H9 (cell line): ENCODE results near the gene PARP8. TPM values are rescaled to one million over a fixed set of nuclear protein-coding genes. Genes with fewer than 3 reads are reported as not detected.
A peak's percentile ranks its signal among the peaks of the same experiment; 100 is the strongest.

Experiments used
- DNase-seq: peaks from one replicate; pipeline ENCODE4 v3.0.0-alpha.2; 2017
- H2AFZ ChIP-seq: one replicate; pipeline ENCODE4 v1.6.1; 2013; ENCODE audit warnings: mild to moderate bottlenecking, low read length, control low read depth, moderate library complexity
- H2AK5ac ChIP-seq: 2 replicates; pipeline ENCODE4 v1.6.1; 2013; ENCODE audit warnings: low read length, control low read depth, mixed read lengths; ENCODE audit not compliant: insufficient read length
- H2BK120ac ChIP-seq: one replicate; pipeline ENCODE4 v1.6.1; 2013; ENCODE audit warnings: low read depth, mild to moderate bottlenecking, low read length, control low read depth, inconsistent platforms; ENCODE audit not compliant: poor library complexity, severe bottlenecking
- H2BK12ac ChIP-seq: 2 replicates; pipeline ENCODE4 v1.6.1; 2013; ENCODE audit warnings: low read length, control low read depth, mixed read lengths, low read depth; ENCODE audit not compliant: insufficient read length
- H2BK15ac ChIP-seq: 2 replicates; pipeline ENCODE4 v1.6.1; 2013; ENCODE audit warnings: low read depth, low read length, control low read depth
- H2BK20ac ChIP-seq: one replicate; pipeline ENCODE4 v1.6.1; 2013; ENCODE audit warnings: low read depth, mild to moderate bottlenecking, low read length, control low read depth, inconsistent platforms; ENCODE audit not compliant: poor library complexity, severe bottlenecking
- H2BK5ac ChIP-seq: 2 replicates; pipeline ENCODE4 v1.6.1; 2013; ENCODE audit warnings: low read length, control low read depth, mixed read lengths; ENCODE audit not compliant: insufficient read length
- H3K14ac ChIP-seq: 2 replicates; pipeline ENCODE4 v1.6.1; 2013; ENCODE audit warnings: low read length, control low read depth; ENCODE audit not compliant: insufficient read depth
- H3K18ac ChIP-seq: 2 replicates; pipeline ENCODE4 v1.6.1; 2013; ENCODE audit warnings: low read depth, mild to moderate bottlenecking, mixed read lengths, low read length, control low read depth; ENCODE audit not compliant: insufficient read length
- H3K23ac ChIP-seq: 2 replicates; pipeline ENCODE4 v1.6.1; 2013; ENCODE audit warnings: low read length, control low read depth, mixed read lengths, low read depth; ENCODE audit not compliant: insufficient read length
- H3K23me2 ChIP-seq: 2 replicates; pipeline ENCODE4 v1.6.1; 2013; ENCODE audit warnings: low read depth, mild to moderate bottlenecking, mixed read lengths, low read length, control low read depth; ENCODE audit not compliant: insufficient read length, poor library complexity, severe bottlenecking
- H3K27ac ChIP-seq: 2 replicates; pipeline ENCODE4 v1.5.1; 2013; ENCODE audit warnings: low read length, control low read depth, mixed read lengths, low read depth; ENCODE audit not compliant: insufficient read length
- H3K27me3 ChIP-seq: 2 replicates; pipeline ENCODE4 v1.6.1; 2013; ENCODE audit warnings: low read length, control low read depth, inconsistent platforms; ENCODE audit not compliant: insufficient read depth
- H3K4ac ChIP-seq: 2 replicates; pipeline ENCODE4 v1.6.1; 2013; ENCODE audit warnings: low read depth, mild to moderate bottlenecking, control low read depth, inconsistent platforms, low read length, moderate library complexity
- H3K4me1 ChIP-seq: 2 replicates; pipeline ENCODE4 v1.6.1; 2013; ENCODE audit warnings: low read length, control low read depth, inconsistent platforms; ENCODE audit not compliant: insufficient read depth
- H3K4me2 ChIP-seq: 2 replicates; pipeline ENCODE4 v1.6.1; 2013; ENCODE audit warnings: low read length, control low read depth, mixed read lengths; ENCODE audit not compliant: insufficient read length, insufficient read depth
- H3K56ac ChIP-seq: 2 replicates; pipeline ENCODE4 v1.6.1; 2013; ENCODE audit warnings: low read depth, mild to moderate bottlenecking, mixed read lengths, low read length, control low read depth; ENCODE audit not compliant: insufficient read length
- H3K79me1 ChIP-seq: 2 replicates; pipeline ENCODE4 v1.6.1; 2013; ENCODE audit warnings: low read depth, mild to moderate bottlenecking, moderate library complexity, low read length, control low read depth, inconsistent platforms; ENCODE audit not compliant: insufficient read depth, poor library complexity, severe bottlenecking
- H3K79me2 ChIP-seq: 2 replicates; pipeline ENCODE4 v1.6.1; 2013; ENCODE audit warnings: low read length, control low read depth, inconsistent platforms; ENCODE audit not compliant: insufficient read depth
- H3K9ac ChIP-seq: 2 replicates; pipeline ENCODE4 v1.6.1; 2013; ENCODE audit warnings: low read length, control low read depth, mixed read lengths; ENCODE audit not compliant: insufficient read length; ENCODE audit errors: extremely low read depth
- H3K9me3 ChIP-seq: one replicate; pipeline ENCODE4 v1.6.1; 2013; ENCODE audit warnings: low read depth, low read length, inconsistent platforms; ENCODE audit not compliant: control insufficient read depth
- H3T11ph ChIP-seq: one replicate; pipeline ENCODE4 v1.6.1; 2013; ENCODE audit warnings: mild to moderate bottlenecking, low read length, control low read depth, inconsistent platforms
- H4K20me1 ChIP-seq: one replicate; pipeline ENCODE4 v1.6.1; 2013; ENCODE audit not compliant: control insufficient read depth, insufficient read length, insufficient read depth
- H4K5ac ChIP-seq: 2 replicates; pipeline ENCODE4 v1.6.1; 2013; ENCODE audit warnings: low read depth, mild to moderate bottlenecking, mixed read lengths, low read length, control low read depth; ENCODE audit not compliant: insufficient read length
- H4K8ac ChIP-seq: replicated peaks from 2 replicates; pipeline ENCODE4 v1.6.1; 2013; ENCODE audit warnings: low read length, control low read depth, mixed read lengths, low read depth; ENCODE audit not compliant: insufficient read length
- H4K91ac ChIP-seq: 2 replicates; pipeline ENCODE4 v1.6.1; 2013; ENCODE audit warnings: low read depth, mild to moderate bottlenecking, moderate library complexity, mixed read lengths, low read length, control low read depth; ENCODE audit not compliant: insufficient read length
- H3K27ac Mint-ChIP-seq, 3 experiments: 2 replicates in 2 of 3; 3 replicates in 1 of 3; pipeline ENCODE4 v1.8.0; 2020 to 2021; ENCODE audit warnings: mixed read lengths in 3 of 3, mild to moderate bottlenecking in 1 of 3, moderate library complexity in 1 of 3
- H3K27me3 Mint-ChIP-seq: 2 replicates; pipeline ENCODE4 v1.8.0; 2021; ENCODE audit warnings: low read depth, mild to moderate bottlenecking, moderate library complexity, mixed read lengths
- H3K36me3 Mint-ChIP-seq, 3 experiments: 2 replicates in 2 of 3; 3 replicates in 1 of 3; pipeline ENCODE4 v1.8.0; 2020 to 2021; ENCODE audit warnings: low read depth in 3 of 3, mixed read lengths in 3 of 3; ENCODE audit not compliant: insufficient read depth in 1 of 3
- H3K4me1 Mint-ChIP-seq, 2 experiments: 2 replicates each; pipeline ENCODE4 v1.8.0; 2020; ENCODE audit warnings: mixed read lengths in 2 of 2
- H3K4me3 Mint-ChIP-seq, 2 experiments: 2 replicates in 1 of 2; 3 replicates in 1 of 2; pipeline ENCODE4 v1.8.0; 2020 to 2021; ENCODE audit warnings: mild to moderate bottlenecking in 2 of 2, mixed read lengths in 2 of 2, moderate library complexity in 1 of 2
- H3K9me3 Mint-ChIP-seq, 2 experiments: 2 replicates in 1 of 2; 3 replicates in 1 of 2; pipeline ENCODE4 v1.8.0; 2020; ENCODE audit warnings: mild to moderate bottlenecking in 2 of 2, mixed read lengths in 2 of 2, moderate library complexity in 1 of 2
- CTCF ChIP-seq: fragments of 200-600 bp; sonication (generic); conservative IDR thresholded peaks from 3 replicates; pipeline ENCODE4 v1.8.0; 2021; ENCODE audit warnings: antibody characterized with exemption, mild to moderate bottlenecking
- WGBS: extraction: QIAGEN DNeasy Blood & Tissue Kit; methylation state at CpG from one replicate; pipeline ENCODE4 v1.1.7; 2013; ENCODE audit warnings: missing lambda C conversion rate, low lambda C conversion rate, mixed read lengths; ENCODE audit not compliant: insufficient read length; ENCODE audit errors: extremely low coverage; 5-methylcytosine and 5-hydroxymethylcytosine counted together
- total RNA-seq: library from RNA; stranded (reverse); gene quantifications from 2 replicates; pipeline ENCODE4 v1.2.1, GENCODE V29; 2021

The PARP8 gene
- total RNA-seq, 1 experiment from 2014 or later = 34.0 TPM

- Histone ChIP-seq H4K5ac (no peak overlapping the region), H4K20me1 (no peaks in the 10 kb centered on the region), H3K14ac (no peak overlapping the region), H3K9ac (no peak overlapping the region), H4K91ac (no peak overlapping the region), H2AK5ac (no peak overlapping the region), H3K79me2 (no peaks in the 10 kb centered on the region), H3K4ac (no peak overlapping the region), H2BK12ac (no peak overlapping the region), H2AFZ (no peak overlapping the region), H2BK5ac (no peak overlapping the region), H3K56ac (no peak overlapping the region), H4K8ac (no peak overlapping the region), H3K18ac (no peak overlapping the region), H3K27ac (no peak overlapping the region), H3K4me1 (no peaks in the 10 kb centered on the region), H3K23ac (no peak overlapping the region), H3K4me2 (no peak overlapping the region), H3K9me3 (no peaks in the 10 kb centered on the region), H2BK120ac (no peak overlapping the region), H3K23me2 (no peaks in the 10 kb centered on the region), H3K79me1 (no peaks in the 10 kb centered on the region), H3T11ph (no peak overlapping the region), H3K27me3 (no peaks in the 10 kb centered on the region), H2BK15ac (no peak overlapping the region), H2BK20ac (no peak overlapping the region)
- no peak overlapping the region for H3K4me3 Mint-ChIP-seq
- H3K9me3 Mint-ChIP-seq = peaks cover 0 to 13% of the 10 kb centered on the region in 2 experiments; a peak in 3 of 5 replicates
- no peak for TF ChIP-seq CTCF
- H3K27me3 Mint-ChIP-seq = no peaks in the 10 kb centered on the region
- H3K4me1 Mint-ChIP-seq = no peaks in the 10 kb centered on the region
- DNase-seq = no peak
- peak overlapping the region in 2 of 3 experiments; percentile 62; a peak in 3 of 7 replicates for H3K27ac Mint-ChIP-seq
- peaks cover 13 to 22% (median 14%) of the 10 kb centered on the region in 3 experiments for H3K36me3 Mint-ChIP-seq
- WGBS = no CpG with 5 or more reads among the region's 6 CpGs
Observed at GRCh38 chr5:50814556-50814955, 148.1 kb downstream of the PARP8 start.
